ENCODE measurements around the gene PNRC2. TPM values are rescaled to one million over a fixed set of nuclear protein-coding genes. Genes with fewer than 3 reads are reported as not detected.

PNRC2 gene
- total and polyA plus RNA-seq, 7 donors: 39.5 to 179 (median 61.8) TPM

GRCh38 chr1:23927097-23927496 is 32.5 kb upstream of the PNRC2 start:
- Histone ChIP-seq H3K27me3 (ENCODE audit: insufficient read depth in 3 of 3, low read length in 2 of 3) (no peaks in the 10 kb centered on the region), H3K9me3 (no peaks in the 10 kb centered on the region), H3K27ac (no peak overlapping the region), H3K36me3 (ENCODE audit: insufficient read depth in 1 of 2, low read depth in 1 of 2) (no peaks in the 10 kb centered on the region), H3K4me1 (peaks cover 5% of the 10 kb centered on the region), H3K4me3 (no peak overlapping the region)
- ATAC-seq: no peak
- TF ChIP-seq, protein P1, sequence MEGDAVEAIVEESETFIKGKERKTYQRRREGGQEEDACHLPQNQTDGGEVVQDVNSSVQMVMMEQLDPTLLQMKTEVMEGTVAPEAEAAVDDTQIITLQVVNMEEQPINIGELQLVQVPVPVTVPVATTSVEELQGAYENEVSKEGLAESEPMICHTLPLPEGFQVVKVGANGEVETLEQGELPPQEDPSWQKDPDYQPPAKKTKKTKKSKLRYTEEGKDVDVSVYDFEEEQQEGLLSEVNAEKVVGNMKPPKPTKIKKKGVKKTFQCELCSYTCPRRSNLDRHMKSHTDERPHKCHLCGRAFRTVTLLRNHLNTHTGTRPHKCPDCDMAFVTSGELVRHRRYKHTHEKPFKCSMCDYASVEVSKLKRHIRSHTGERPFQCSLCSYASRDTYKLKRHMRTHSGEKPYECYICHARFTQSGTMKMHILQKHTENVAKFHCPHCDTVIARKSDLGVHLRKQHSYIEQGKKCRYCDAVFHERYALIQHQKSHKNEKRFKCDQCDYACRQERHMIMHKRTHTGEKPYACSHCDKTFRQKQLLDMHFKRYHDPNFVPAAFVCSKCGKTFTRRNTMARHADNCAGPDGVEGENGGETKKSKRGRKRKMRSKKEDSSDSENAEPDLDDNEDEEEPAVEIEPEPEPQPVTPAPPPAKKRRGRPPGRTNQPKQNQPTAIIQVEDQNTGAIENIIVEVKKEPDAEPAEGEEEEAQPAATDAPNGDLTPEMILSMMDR (IDR thresholded peaks at IDR 0.05): no peak
- DNase-seq: no peak
- intact Hi-C loops (cut with DNase I): no loop called here
- 38 to 64% (median 57%) methylated on average over 1 of the region's 1 CpG for WGBS, 3 donors

DNA sequence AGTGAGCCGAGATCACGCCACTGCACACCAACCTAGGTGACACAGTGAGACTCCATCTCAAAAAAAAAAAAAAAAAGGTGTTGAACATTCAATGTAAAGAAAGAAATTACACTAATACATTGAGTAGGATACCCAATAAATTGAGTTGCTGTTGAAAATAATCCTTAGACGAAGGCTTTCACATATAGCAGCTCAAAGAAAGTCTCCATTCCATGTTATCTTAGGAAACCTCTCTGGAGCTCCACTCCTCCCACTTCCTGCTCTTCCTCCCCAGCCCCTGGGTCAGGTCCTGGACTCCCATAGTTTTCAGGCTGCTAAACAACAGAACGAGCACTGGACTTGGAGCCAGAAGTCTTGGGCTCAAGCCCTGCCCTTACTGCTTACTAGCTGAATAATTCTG is 30.8 kb upstream of the PNRC2 start:
- Histone ChIP-seq H3K4me1 (peaks cover 5% of the 10 kb centered on the region), H3K9me3 (no peaks in the 10 kb centered on the region), H3K4me3 (no peak overlapping the region), H3K36me3 (ENCODE audit: insufficient read depth in 1 of 2, low read depth in 1 of 2) (no peaks in the 10 kb centered on the region), H3K27me3 (ENCODE audit: insufficient read depth in 3 of 3, low read length in 2 of 3) (no peaks in the 10 kb centered on the region), H3K27ac (no peak overlapping the region)
- DNase-seq (no peak), ATAC-seq (no peak)
- intact Hi-C loops (cut with DNase I): no loop called here
- TF ChIP-seq, protein P1 (IDR thresholded peaks at IDR 0.05): no peak
- WGBS, 3 donors: 80 to 86% (median 84%) methylated on average over 4 of the region's 4 CpGs

GRCh38 chr1:23930270-23930669 is 29.4 kb upstream of the PNRC2 start:
- Histone ChIP-seq H3K9me3 (no peaks in the 10 kb centered on the region), H3K27ac (no peak overlapping the region), H3K4me1 (no peaks in the 10 kb centered on the region), H3K36me3 (ENCODE audit: insufficient read depth in 1 of 2, low read depth in 1 of 2) (no peaks in the 10 kb centered on the region), H3K4me3 (no peak overlapping the region), H3K27me3 (ENCODE audit: insufficient read depth in 3 of 3, low read length in 2 of 3) (no peaks in the 10 kb centered on the region)
- TF ChIP-seq, protein P1 (IDR thresholded peaks at IDR 0.05): no peak
- 85 to 89% (median 88%) methylated on average over 5 of the region's 5 CpGs for WGBS, 3 donors
- no peak for ATAC-seq
- no peak for DNase-seq
- intact Hi-C loops (cut with DNase I): no loop called here

- Histone ChIP-seq H3K27ac (no peak overlapping the region), H3K27me3 (ENCODE audit: insufficient read depth in 3 of 3, low read length in 2 of 3) (no peaks in the 10 kb centered on the region), H3K4me1 (no peaks in the 10 kb centered on the region), H3K9me3 (no peaks in the 10 kb centered on the region), H3K4me3 (no peak overlapping the region), H3K36me3 (ENCODE audit: insufficient read depth in 1 of 2, low read depth in 1 of 2) (no peaks in the 10 kb centered on the region)
- 47 to 53% (median 53%) methylated on average over 11 of the region's 11 CpGs for WGBS, 3 donors
- TF ChIP-seq, protein P1 (IDR thresholded peaks at IDR 0.05): no peak
- intact Hi-C loops (cut with DNase I): no loop called here
- DNase-seq (no peak), ATAC-seq (no peak)
Measured at GRCh38 chr1:23930861-23931490, 28.7 kb upstream of the PNRC2 start.

DNA sequence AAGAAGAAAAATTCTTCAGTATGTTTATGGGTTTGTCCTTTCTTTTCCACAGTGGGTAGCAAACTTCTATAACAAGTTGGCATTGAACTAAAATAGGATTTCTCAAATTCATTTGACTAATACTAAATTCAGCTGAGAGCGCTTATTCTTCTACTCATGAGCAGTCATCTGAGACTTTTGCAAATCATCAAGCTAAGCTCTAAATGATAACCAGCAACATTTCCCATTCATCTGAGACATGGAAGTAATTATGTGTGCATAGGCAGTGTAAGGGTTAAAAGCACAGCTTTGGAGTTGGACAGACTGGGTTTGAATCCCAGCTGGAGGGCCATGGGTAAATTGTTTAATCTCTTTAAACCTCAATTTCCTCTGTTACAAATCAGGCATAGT is 28.1 kb upstream of the PNRC2 start:
- DNase-seq (no peak), ATAC-seq (no peak)
- Histone ChIP-seq H3K4me3 (no peak overlapping the region), H3K4me1 (no peaks in the 10 kb centered on the region), H3K36me3 (ENCODE audit: insufficient read depth in 1 of 2, low read depth in 1 of 2) (no peaks in the 10 kb centered on the region), H3K27me3 (ENCODE audit: insufficient read depth in 3 of 3, low read length in 2 of 3) (no peaks in the 10 kb centered on the region), H3K9me3 (no peaks in the 10 kb centered on the region), H3K27ac (no peak overlapping the region)
- TF ChIP-seq, protein P1 (IDR thresholded peaks at IDR 0.05): no peak
- WGBS, 3 donors: 74 to 83% (median 78%) methylated on average over 1 of the region's 1 CpG
- intact Hi-C loops (cut with DNase I): no loop called here

All from psoas muscle (tissue), 8 donors.